Activated T-helper 1 cell treated with anti-CD3 and anti-CD28 coated beads, Interleukin-12 subunit alpha, Interleukin-12 subunit beta, Interleukin-2, Interleukin-4 antibody, amounts not matched to agents 30 ng/mL and 10 ng/mL and 1 ng/mL, durations not matched to agents 14 hours and 24 hours and 36 hours (primary cell): ENCODE data around the gene AGT. TPM values are rescaled to one million over a fixed set of nuclear protein-coding genes. Genes with fewer than 3 reads are reported as not detected.

ENCODE experiments used
- DNase-seq: peaks from one replicate; pipeline ENCODE4 v3.0.0; 2021; ENCODE audit warnings: low spot score
- H3K27ac Mint-ChIP-seq: one replicate; pipeline ENCODE4 v1.8.0; 2021; ENCODE audit warnings: mild to moderate bottlenecking, mixed read lengths
- H3K27me3 Mint-ChIP-seq: one replicate; pipeline ENCODE4 v1.8.0; 2022; ENCODE audit warnings: mild to moderate bottlenecking, moderate library complexity, mixed read lengths; ENCODE audit not compliant: insufficient read depth
- H3K36me3 Mint-ChIP-seq: one replicate; pipeline ENCODE4 v1.8.0; 2021; ENCODE audit warnings: low read depth, mixed read lengths
- H3K4me1 Mint-ChIP-seq: one replicate; pipeline ENCODE4 v1.8.0; 2021; ENCODE audit warnings: low read depth, mixed read lengths
- H3K4me3 Mint-ChIP-seq: one replicate; pipeline ENCODE4 v1.8.0; 2021; ENCODE audit warnings: mild to moderate bottlenecking, moderate library complexity, mixed read lengths
- H3K9me3 Mint-ChIP-seq: one replicate; pipeline ENCODE4 v1.8.0; 2021; ENCODE audit warnings: mixed read lengths
- intact Hi-C: fragments of 100-400 bp; cut with micrococcal nuclease; formaldehyde crosslinking; loops from one replicate; pipeline ENCODE4 v1.15.1; 2024
- total RNA-seq: library from RNA; stranded (reverse); gene quantifications from 2 replicates; pipeline ENCODE4 v1.2.3, GENCODE V29; 2022

AGT gene
- total RNA-seq, 1 donor from 2014 or later = not detected

DNA sequence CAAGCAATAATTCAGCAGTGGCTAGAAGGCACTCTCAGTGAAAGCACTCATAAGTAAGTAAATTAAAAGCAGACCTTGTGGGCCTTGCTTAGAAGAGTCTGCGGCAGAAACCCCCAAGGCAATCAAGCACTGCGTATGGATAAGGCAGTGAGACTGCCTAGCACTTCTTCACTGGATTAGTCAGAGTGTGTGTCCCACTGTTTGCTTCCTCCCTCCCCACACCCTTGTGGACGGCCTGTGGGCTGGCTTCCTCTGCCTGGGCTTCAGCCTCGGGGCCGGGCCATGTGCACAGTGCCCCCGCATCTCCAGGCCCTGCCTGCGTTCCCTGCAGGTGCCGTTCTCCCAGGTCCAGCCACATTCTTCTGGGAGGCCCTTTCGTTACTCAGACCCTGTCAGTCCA lies 23.8 kb downstream of the AGT start:
- no peak overlapping the region for H3K4me3 Mint-ChIP-seq
- H3K27ac Mint-ChIP-seq = no peak overlapping the region
- no peak for DNase-seq
- H3K4me1 Mint-ChIP-seq = no peaks in the 10 kb centered on the region
- H3K27me3 Mint-ChIP-seq = no peaks in the 10 kb centered on the region
- H3K36me3 Mint-ChIP-seq = peaks cover 41% of the 10 kb centered on the region
- intact Hi-C loops = no loop called here
- H3K9me3 Mint-ChIP-seq = no peaks in the 10 kb centered on the region

DNA sequence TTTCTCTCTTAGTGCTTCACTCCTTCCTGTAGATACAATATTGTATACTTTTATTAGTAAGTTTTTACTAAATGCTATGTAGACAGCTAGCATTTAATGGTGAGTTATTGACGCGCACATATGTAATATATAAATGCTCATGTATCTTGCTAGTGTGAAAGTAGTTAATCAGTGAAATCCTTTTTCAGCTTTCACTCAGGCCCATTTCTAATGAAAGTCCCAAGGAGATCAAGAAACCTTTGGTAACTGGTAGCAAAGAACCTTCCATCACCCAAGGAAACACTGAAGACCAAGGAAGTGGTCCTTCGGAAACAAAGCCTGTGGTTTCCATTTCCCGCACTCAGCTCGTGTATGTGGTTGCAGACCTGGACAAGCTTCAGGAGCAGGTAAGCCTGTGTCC lies 27.2 kb downstream of the AGT start:
- H3K4me1 Mint-ChIP-seq = no peaks in the 10 kb centered on the region
- intact Hi-C loops = no loop called here
- no peak overlapping the region for H3K27ac Mint-ChIP-seq

DNA sequence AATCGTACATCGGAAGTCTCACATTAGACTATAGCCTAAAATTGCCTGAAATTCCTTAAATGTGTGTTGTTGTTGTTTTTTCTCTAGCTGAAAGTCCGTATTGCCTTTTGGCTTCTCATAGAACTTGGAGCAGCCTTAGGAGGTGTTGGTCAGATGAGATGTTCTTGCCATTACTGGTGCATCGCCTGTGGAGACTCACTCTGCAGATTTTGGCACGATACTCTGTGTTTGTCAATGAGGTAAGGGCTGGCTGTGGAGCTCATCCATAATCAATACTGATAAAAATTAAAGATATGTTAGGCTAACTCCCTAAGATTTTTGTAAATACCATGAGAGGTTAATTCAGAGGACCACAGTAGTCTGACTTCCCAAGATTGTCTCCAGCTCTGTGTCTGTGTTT lies 28.9 kb downstream of the AGT start:
- intact Hi-C loops = no loop called here
- H3K27ac Mint-ChIP-seq = no peak overlapping the region
- peaks cover 34% of the 10 kb centered on the region for H3K36me3 Mint-ChIP-seq
- H3K4me1 Mint-ChIP-seq = no peaks in the 10 kb centered on the region
- no peaks in the 10 kb centered on the region for H3K27me3 Mint-ChIP-seq
- no peak for DNase-seq
- no peak overlapping the region for H3K4me3 Mint-ChIP-seq
- H3K9me3 Mint-ChIP-seq = no peaks in the 10 kb centered on the region

More for the DNA sequence above, 27.2 kb downstream of the AGT start:
- no peaks in the 10 kb centered on the region for H3K27me3 Mint-ChIP-seq
- peaks cover 38% of the 10 kb centered on the region for H3K36me3 Mint-ChIP-seq
- no peak overlapping the region for H3K4me3 Mint-ChIP-seq
- no peak for DNase-seq
- no peaks in the 10 kb centered on the region for H3K9me3 Mint-ChIP-seq

DNA sequence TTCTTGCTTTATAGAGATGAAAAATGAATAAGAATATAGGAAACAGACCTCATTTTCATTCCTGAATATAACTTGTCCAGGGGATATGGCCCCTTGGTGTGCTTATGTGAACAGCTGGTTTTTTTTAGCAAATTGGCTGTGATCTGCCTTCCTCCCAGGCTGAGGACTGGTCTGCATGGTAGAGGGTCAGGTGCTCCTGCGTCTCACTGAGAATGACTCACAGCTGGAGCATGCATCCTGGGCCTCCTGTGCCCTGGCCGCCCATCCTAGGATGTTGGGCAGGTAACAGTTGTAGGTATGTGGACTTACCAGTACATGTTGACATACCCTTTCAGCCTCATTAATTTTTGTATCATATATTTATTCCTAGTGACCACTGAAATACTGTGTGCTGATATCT lies 29.8 kb downstream of the AGT start:
- Mint-ChIP-seq H3K27me3 (no peaks in the 10 kb centered on the region), H3K4me3 (no peak overlapping the region), H3K27ac (no peak overlapping the region), H3K9me3 (no peaks in the 10 kb centered on the region), H3K4me1 (no peaks in the 10 kb centered on the region), H3K36me3 (peaks cover 32% of the 10 kb centered on the region)
- intact Hi-C loops = no loop called here
- no peak for DNase-seq

DNA sequence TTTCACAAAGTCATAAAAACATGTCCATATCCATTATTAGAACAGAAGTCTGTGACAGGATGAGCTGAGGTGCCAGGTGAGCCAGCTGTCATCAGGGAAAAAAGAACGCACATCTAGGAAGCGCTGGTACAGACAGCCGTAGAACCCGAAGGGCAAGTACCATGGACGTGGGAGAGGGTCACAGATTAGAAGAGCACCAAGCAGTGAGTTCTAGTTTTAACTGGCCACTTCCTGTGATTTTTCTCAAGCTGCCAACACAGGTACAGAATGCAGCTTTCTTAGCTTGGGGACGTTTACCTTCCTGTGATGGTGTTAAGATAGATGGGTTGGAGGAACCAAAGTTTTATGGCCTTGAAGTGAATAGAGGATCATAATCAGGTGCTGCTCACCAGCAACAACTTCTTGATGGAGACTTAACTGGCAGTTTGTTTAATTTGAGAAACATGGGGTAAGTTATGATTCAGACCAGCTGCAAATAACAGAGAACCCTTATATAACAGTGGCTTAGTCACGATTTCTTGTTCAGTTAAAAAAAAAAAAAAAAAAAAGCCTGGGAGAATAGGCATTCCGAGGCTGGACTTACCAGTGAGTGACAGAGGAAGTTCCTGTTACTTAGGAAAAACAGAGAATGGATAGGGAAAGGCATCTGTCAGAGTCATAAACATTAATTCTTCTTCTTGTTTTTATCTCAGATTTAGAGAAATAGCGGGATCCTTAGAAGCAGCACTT lies 30.9 kb downstream of the AGT start:
- H3K27ac Mint-ChIP-seq = no peak overlapping the region
- intact Hi-C loops = no loop called here

DNA sequence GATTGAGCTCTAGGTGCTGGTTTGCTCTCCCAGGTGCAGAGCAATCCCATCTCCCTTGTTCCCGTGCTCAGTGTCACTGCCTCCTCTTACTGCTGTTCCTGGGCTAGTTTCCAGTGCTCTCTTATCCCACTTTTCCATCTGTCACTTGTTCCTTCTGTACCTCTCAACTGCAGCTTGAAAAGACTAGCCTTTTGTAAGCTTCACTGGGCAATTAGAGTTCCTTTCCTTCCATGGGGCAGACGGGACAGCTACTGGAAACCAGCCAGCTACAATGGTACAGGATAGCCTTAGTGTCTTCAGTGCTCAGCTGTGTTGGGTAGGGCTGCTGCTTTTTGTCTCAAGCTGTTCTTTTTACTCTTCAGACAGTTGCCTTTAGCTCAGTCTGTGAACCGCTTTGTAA lies 31.6 kb downstream of the AGT start:
- no peak for DNase-seq
- Mint-ChIP-seq H3K27ac (no peak overlapping the region), H3K4me3 (no peak overlapping the region), H3K4me1 (no peaks in the 10 kb centered on the region), H3K27me3 (no peaks in the 10 kb centered on the region), H3K9me3 (no peaks in the 10 kb centered on the region), H3K36me3 (peaks cover 35% of the 10 kb centered on the region)
- intact Hi-C loops = no loop called here

More for the DNA sequence above, 30.9 kb downstream of the AGT start:
- no peak for DNase-seq
- H3K4me1 Mint-ChIP-seq = no peaks in the 10 kb centered on the region
- no peak overlapping the region for H3K4me3 Mint-ChIP-seq
- no peaks in the 10 kb centered on the region for H3K27me3 Mint-ChIP-seq
- no peaks in the 10 kb centered on the region for H3K9me3 Mint-ChIP-seq
- peaks cover 36% of the 10 kb centered on the region for H3K36me3 Mint-ChIP-seq

DNA sequence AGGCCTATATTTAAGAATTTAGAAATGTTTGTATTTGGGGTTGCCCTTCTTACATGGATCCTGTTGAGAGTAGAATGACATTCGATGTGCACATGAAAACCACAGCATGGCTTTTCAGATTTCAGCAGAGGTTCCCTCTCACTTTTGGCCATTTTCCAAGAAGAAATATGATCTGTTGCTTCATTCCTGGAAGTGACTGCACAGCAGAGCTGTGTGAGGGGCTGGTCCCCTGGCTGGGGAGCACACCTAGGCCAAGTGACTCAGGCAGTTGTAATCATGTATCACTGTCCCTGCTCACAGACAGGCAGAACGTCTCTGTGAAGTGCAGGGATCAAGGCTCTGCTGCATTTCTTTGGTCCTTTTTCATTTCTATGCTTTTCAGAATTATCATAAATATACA lies 32.3 kb downstream of the AGT start:
- no peak for DNase-seq
- H3K4me1 Mint-ChIP-seq = no peaks in the 10 kb centered on the region
- no peak overlapping the region for H3K27ac Mint-ChIP-seq
- no peaks in the 10 kb centered on the region for H3K9me3 Mint-ChIP-seq
- H3K36me3 Mint-ChIP-seq = peaks cover 33% of the 10 kb centered on the region
- no peak overlapping the region for H3K4me3 Mint-ChIP-seq
- no peaks in the 10 kb centered on the region for H3K27me3 Mint-ChIP-seq
- intact Hi-C loops = no loop called here

DNA sequence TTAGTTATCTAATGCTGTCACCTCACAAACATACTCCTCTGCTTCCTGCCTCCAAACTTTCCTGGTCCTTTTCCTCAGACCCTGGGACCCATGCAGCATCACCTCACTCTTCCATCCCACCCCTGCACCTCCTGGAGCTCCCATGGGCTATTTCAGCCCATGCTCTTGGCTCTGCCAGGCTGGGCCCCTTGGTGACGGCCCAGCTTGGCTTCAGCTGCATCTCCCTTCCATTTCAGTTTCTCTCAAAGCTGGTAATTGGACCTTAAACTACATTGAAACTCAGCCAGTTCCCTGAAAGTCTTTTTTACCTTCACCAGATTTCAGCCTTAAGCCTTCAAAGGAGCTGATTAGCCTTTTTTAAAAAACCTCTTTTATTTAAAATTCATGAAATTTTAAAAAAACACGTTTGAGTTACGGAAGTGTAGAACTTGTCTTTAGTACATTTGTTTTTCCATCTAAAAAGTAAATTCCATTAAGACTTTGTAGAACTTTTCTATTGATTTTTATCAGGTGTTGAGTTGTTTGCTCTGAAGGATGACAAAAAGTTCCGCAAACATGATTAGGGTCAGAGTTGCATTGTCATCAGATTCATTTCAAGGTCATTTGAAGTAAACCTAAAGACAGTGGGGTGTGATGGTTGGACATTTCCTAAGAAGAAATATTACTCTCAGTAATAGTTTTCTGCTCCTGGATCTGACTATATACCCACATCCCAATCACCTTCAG lies 33.5 kb downstream of the AGT start:
- Mint-ChIP-seq H3K4me1 (no peaks in the 10 kb centered on the region), H3K36me3 (peaks cover 39% of the 10 kb centered on the region), H3K27me3 (no peaks in the 10 kb centered on the region), H3K4me3 (no peak overlapping the region), H3K9me3 (peaks cover 5% of the 10 kb centered on the region), H3K27ac (no peak overlapping the region)
- DNase-seq = no peak
- intact Hi-C loops = no loop called here

DNA sequence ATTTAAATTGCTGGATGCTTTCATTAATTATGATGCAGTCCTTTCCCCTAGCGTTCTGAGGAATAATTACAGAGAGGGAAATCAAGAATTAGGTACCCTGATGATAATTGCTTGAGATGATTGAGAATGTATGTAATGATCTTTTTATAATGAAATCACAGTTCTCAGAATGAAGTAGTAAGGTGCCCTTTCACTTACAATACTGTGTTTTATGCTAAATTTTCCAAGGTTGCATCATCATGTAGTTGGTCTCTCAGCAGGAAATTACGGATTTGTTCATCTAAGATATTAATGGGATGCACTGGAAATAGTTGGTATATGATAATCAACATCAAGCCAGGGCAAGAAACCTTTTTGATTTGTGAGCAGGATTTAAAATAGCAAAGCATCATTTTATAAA lies 34.1 kb downstream of the AGT start:
- Mint-ChIP-seq H3K36me3 (peaks cover 37% of the 10 kb centered on the region), H3K9me3 (peaks cover 5% of the 10 kb centered on the region), H3K4me1 (no peaks in the 10 kb centered on the region), H3K27ac (no peak overlapping the region), H3K27me3 (no peaks in the 10 kb centered on the region), H3K4me3 (no peak overlapping the region)
- intact Hi-C loops = no loop called here
- DNase-seq = no peak

DNA sequence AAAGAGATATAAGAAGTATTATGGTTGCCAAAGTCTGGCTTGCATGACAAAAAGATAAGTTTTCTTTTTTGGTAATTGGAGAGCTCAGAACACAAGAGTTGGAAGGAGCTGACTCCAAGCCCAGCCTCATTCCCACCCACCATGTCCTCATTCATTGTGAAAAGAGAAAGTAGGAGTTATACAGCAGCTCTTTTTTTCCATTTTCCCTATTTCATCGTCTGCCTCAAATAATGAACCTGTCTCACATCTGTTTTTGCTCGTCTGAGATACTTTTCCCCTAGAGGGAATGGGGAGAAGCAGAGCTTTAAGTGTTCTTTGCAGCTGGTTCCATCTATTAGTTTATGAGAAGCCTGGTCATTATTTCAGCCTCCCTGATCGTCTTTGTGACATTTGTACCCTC lies 34.7 kb downstream of the AGT start:
- Mint-ChIP-seq H3K27ac (no peak overlapping the region), H3K4me1 (no peaks in the 10 kb centered on the region), H3K4me3 (no peak overlapping the region), H3K36me3 (peaks cover 36% of the 10 kb centered on the region), H3K9me3 (peaks cover 5% of the 10 kb centered on the region), H3K27me3 (no peaks in the 10 kb centered on the region)
- DNase-seq = no peak
- intact Hi-C loops = no loop called here

DNA sequence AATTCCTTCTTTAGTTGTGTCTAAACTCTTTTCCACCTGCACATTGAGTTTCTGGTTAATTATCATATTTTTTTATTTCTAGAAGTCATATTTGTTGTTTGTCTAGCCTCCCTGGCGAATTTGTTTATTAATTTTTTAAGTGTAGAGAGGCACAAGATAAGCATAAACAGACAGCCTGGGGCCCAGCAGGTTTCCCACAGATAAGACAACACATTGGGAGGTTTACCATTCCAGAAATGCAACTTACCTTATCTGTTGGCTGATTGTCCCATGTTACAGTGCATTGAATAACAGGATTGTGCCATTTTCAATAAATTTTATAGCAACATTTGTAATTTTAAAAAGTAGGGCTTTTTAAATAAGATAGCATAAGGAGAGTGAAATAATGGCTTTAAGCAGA lies 36.7 kb downstream of the AGT start:
- H3K4me3 Mint-ChIP-seq = no peak overlapping the region
- intact Hi-C loops = no loop called here
- no peak for DNase-seq
- H3K36me3 Mint-ChIP-seq = peaks cover 45% of the 10 kb centered on the region
- H3K9me3 Mint-ChIP-seq = peaks cover 5% of the 10 kb centered on the region
- no peak overlapping the region for H3K27ac Mint-ChIP-seq
- no peaks in the 10 kb centered on the region for H3K27me3 Mint-ChIP-seq
- H3K4me1 Mint-ChIP-seq = no peaks in the 10 kb centered on the region

DNA sequence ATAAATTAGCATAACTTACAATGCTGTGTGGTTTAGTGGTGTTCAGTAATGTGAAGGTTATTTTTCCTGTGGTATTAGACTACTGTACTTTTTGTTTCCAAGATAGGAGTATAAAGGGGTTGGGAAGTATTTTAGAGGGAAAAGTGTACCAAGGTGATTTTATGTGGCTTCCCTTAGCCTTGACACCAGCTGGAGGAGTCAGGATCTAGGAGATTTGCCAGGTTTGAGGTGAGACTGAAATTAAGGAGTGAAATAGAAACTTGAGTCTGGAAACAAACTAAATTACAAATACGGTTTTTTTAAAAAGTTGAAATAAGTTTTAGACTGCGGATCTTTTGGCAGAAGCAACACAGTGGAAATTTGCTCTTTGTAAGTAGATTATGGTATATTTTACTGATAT lies 39.3 kb downstream of the AGT start:
- Mint-ChIP-seq H3K27me3 (no peaks in the 10 kb centered on the region), H3K4me3 (no peak overlapping the region), H3K36me3 (peaks cover 48% of the 10 kb centered on the region), H3K4me1 (no peaks in the 10 kb centered on the region), H3K27ac (no peak overlapping the region), H3K9me3 (peaks cover 5% of the 10 kb centered on the region)
- no peak for DNase-seq
- intact Hi-C loops = no loop called here

DNA sequence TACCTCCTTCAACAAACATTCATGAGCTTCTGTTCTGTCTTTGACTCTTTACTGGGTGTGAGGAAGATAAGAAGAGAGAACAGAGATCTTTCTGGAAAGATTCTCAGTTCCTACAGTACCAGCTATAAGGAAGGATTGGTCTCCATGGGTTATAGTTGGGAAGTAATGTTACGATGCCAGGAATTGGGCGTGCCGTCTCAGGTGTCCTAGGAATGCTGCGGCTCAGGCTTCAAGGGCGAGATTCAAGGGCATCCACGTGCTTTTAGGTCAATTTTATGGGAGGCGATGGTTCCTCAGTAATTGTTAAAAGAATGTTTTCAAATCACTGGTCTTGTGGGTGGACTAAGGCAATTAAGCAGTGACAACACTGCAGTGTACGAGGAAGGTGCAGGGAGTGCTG lies 44.4 kb downstream of the AGT start:
- Mint-ChIP-seq H3K9me3 (no peaks in the 10 kb centered on the region), H3K27ac (no peak overlapping the region), H3K36me3 (peaks cover 40% of the 10 kb centered on the region), H3K4me1 (no peaks in the 10 kb centered on the region), H3K4me3 (no peak overlapping the region), H3K27me3 (no peaks in the 10 kb centered on the region)
- intact Hi-C loops = no loop called here
- no peak for DNase-seq
